DMS79 treated with DMSO at 0.1 percent for 48 hours (cell line): Measurements from ENCODE around the gene ADH6.
"Not testable (repeated sequence)": the region's sequence is repeated elsewhere in the genome, so short reads cannot be mapped to it uniquely, and the experiment has no call there.

Source experiments
- DNase-seq: peaks from one replicate; lab custom pipeline; 2025; lab: John Stamatoyannopoulos, UW

Gene ADH6

DNA sequence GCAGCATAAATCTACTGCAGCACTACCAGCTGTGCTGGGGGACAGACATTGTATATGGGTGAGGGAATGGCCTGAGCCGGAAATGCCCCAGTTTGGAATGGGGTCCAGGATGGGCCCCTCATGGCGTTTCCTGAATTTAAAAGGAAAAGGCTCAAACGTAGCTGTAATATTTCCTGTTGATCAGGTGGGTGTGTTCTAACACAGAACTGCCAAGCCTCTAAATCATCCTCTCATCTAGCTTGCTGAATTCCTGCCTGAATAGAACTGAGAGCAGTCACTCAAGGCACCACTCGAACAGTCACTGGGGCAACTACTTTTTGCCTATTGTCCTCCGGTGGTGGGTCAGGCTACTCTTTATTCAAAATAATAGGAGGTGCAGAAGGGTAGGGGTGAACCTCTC is 28.7 kb downstream of the ADH6 start:
- no peak for DNase-seq

DNA sequence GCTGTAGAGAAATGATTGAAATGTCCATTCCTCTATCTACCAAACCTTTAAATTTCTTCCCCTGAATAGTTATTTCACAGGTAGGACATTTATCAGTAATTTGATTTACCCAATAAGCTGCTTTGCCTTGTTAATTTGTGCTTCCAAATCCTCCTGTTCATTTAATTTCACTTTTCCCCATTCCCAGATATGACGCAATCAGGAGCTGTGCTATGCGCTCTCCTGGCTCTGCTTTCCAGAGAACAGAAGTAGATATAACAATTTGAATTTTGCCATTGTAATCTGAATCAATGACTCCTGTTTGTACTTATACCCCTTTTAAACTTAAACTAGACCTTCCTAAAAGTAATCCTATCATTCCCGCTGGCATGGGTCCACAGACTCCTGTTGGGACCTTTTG is 29.1 kb downstream of the ADH6 start:
- not testable (repeated sequence) for DNase-seq

DNA sequence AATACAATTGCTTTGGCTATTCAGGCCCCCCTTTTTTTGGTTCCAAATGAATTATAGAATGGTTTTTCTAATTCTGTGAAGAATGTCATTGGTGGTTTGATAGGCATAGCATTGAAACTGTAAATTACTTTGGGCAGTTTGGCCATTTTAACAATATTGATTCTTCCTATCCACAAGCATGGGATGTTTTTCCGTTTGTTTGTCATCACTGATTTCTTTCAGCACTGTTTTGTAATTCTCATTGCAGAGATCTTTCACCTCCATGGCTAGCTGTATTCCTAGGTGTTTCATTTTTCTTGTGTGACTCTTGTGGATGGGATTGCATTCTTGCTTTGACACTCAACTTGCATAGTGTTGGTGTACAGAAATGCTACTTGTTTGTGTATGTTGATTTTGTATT is 33.0 kb downstream of the ADH6 start:
- DNase-seq, result no peak

DNA sequence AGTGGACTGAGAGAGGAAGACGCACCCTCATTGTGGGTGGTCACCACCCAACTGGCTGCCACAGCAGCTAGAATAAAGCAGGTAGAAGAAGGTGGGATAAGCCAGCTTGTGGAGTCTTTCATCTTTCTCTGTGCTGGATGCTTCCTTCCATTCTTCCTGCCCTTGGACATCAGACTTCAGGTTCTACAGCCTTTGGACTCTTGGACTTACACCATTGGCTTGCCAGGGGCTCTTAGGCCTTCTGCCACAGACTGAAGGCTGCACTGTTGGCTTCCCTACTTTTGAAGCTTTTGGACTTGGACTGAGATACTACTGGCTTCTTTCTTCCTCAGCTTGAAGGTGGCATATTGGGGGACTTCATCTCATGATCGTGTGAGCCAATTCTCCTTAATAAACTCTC is 33.5 kb downstream of the ADH6 start:
- no peak for DNase-seq

DNA sequence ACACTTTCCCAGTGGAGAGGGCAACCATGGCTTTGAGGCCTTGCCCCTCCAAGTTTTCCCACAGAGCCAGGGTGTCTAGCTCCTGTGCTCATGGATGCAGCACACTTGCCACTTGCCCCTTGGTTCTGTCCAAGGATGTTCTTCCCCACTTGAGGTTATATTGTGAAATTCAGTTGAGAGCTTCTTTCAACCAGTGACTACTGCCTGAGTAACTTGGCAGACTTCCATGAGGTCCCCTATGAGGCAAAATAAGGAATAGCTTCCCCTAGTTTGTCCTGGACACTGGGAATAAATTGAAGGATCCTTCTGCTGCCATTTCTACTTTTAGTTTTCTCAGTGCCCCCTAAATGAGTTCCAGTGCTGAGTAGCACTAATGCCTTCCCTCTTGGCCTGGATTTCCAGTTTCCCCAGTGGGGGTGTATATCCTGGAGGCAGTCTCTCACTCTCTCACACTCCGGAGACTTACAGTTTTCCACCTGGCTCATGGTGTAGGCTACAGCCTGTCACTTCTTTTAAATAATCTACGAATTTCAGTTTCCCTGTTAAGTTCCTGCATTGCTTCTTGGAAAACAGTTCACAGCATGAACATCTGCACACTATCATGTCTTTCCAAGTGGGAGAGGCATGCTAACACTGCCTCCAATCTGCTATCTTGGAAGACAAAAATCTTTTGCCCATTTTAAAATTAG is 38.5 kb downstream of the ADH6 start:
- DNase-seq, result no peak

- DNase-seq, result no peak
Measured at GRCh38 chr4:99179626-99180025, 39.4 kb downstream of the ADH6 start.

- DNase-seq, result no peak
Measured at GRCh38 chr4:99179178-99179577, 39.9 kb downstream of the ADH6 start.

DNA sequence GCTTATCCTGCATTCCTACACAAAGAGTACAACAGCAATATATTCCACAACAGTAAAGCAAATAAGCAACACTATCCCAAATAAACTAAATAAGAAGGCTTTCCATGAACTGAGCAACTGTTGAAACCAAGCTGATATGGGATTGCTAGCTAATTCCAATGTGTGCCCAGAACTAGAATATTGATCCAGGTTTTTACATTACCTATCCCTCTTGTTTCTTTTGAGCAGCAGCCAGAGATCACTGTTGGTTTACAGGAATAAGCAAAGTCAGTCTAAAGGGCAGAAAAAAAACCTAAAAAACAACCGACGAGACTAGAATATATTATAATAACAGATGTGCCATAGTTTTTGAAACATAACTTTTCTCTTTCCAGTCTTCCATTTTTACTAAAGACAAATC is 52.5 kb downstream of the ADH6 start:
- no peak for DNase-seq

DNA sequence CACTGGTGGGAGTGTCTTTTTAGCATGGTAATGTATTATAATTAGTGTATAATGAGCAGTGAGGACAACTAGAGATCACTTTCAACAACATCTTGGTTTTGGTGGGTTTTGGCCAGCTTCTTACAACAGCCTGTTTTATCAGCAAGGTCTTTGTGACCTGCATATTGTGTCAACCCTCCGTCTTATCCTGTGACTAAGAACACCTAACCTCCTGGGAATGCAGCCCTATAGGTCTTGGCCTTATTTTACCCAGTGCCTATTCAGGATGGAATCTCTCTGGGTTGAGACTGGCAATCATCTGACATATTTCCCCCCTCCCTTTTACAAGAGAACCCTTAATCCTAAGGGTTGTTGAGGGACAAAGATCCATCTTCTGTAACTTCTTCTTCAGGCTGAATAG is 53.1 kb downstream of the ADH6 start:
- DNase-seq, result no peak

DNA sequence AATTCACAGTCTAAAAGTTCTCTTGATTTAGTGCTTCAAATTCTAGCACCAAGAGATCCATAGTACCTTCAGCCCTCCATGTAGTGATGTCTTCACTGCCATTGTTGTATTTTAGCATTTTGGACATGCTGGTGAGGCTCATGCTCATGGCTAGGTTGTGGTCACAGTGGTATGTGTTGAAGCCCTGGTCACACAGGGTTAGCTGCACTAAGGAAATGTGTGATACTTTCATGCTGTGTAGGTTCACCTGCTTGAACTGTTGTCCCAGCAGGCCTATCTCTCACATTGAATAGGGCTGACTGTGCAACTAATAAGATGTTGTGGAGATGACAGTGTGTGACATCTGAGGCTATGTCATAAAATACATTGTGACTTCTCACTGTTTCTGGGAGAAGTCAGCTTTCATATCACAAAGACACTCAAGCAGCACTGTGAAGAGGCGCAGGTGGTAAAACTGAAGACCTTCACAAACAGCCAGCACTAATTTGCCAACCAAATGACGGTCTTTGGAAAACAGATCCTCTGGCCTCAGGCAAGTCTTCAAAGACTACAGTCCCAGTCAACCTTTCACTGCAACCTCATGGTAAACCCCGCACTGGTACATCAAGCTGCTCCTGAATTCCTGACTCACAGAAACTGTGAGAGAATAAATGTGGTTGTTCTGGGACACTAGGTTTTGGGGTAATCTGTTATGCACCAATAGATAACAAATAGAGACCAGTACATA is 57.5 kb downstream of the ADH6 start:
- DNase-seq, result no peak

GRCh38 chr4:99159699-99160098 is 59.3 kb downstream of the ADH6 start:
- no peak for DNase-seq

GRCh38 chr4:99157478-99157935 is 61.5 kb downstream of the ADH6 start:
- DNase-seq, result no peak

DNA sequence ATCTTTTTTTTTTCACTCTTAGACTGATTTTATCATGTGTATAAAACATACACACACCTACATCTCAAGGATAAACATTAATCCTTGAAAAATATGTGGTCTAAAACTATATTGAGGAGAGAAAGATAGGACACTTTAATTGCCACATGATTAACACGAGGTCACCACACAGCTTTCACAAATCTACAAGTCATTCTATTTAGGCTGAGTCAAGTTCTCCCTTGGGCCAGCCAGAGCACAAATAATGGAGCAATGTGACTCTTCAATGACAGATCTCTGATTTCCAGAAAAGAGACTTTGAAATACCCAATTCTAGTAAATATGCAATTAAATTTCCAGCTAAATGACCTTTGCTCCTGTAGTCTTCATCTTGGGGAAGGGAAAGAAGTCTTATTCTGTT is 62.1 kb downstream of the ADH6 start:
- no peak for DNase-seq

DNA sequence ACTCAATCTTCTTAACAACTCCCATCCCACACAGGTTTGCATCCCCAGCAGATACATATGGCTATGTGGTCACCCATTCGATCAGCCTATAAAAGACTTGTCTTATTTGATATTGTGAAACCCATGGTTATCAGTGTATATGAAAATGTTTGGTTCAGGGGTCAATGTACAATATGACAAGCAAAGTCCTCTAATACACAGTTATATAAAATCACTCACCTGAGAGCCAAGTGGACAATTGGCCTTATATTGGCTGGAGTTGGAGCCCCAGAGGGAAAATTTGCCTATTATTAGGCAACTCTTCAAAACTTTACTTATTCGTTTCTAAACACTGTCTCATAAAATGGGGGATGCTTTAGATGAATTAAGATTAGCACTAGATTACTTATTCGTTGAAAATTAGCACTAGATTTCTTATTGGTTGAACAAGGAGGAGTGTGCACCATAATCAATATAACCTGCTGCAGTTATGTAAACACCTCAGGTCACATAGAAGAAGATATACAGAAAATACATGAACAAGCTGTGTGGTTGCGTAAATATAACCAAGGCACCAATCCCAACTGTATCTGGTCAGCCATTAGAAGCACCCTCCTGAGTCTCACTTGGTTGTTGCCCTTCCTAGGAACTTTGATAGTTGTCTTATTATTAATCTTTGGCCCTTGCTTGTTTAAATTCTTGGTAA is 64.2 kb downstream of the ADH6 start:
- DNase-seq, result no peak
